HFFc6 (cell line): Measurements from ENCODE around the gene ARMS2. TPM values are rescaled to one million over a fixed set of nuclear protein-coding genes. Genes with fewer than 3 reads are reported as not detected.

Experiments
- DNase-seq: peaks from one replicate; pipeline ENCODE4 v3.0.0-alpha.2; 2018
- H3K27ac Mint-ChIP-seq: 2 replicates; pipeline ENCODE4 v1.8.0; 2020; ENCODE audit warnings: mild to moderate bottlenecking, mixed read lengths
- H3K27me3 Mint-ChIP-seq: 2 replicates; pipeline ENCODE4 v1.8.0; 2021; ENCODE audit warnings: mild to moderate bottlenecking, moderate library complexity, mixed read lengths; ENCODE audit not compliant: insufficient read depth
- H3K36me3 Mint-ChIP-seq: 2 replicates; pipeline ENCODE4 v1.8.0; 2021; ENCODE audit warnings: low read depth, mixed read lengths
- H3K4me1 Mint-ChIP-seq: 2 replicates; pipeline ENCODE4 v1.8.0; 2020; ENCODE audit warnings: low read depth, mixed read lengths
- H3K4me3 Mint-ChIP-seq: 2 replicates; pipeline ENCODE4 v1.8.0; 2020; ENCODE audit warnings: mild to moderate bottlenecking, moderate library complexity, mixed read lengths
- H3K9me3 Mint-ChIP-seq: 2 replicates; pipeline ENCODE4 v1.8.0; 2020; ENCODE audit warnings: mild to moderate bottlenecking, mixed read lengths
- CTCF ChIP-seq: fragments of 200-600 bp; sonication (generic); IDR thresholded peaks from 2 replicates; pipeline ENCODE4 v1.5.0; 2021; ENCODE audit warnings: antibody characterized with exemption, mild to moderate bottlenecking
- total RNA-seq, 6 experiments: library from RNA; stranded (reverse); fragmentation: NEBNext Ultra II Directional; extraction: Animal tissue kit (Norgen Biotek cat#: 25700); gene quantifications; 2 replicates in 1 of 6; 3 replicates in 5 of 6; pipeline ENCODE4 v1.2.3, GENCODE V29; 2021

The ARMS2 gene
- total RNA-seq, 6 experiments from 2014 or later = not detected

GRCh38 chr10:122424059-122424458, 30.4 kb upstream of the ARMS2 start:
- DNase-seq = no peak
- H3K27me3 Mint-ChIP-seq = peaks cover 4% of the 10 kb centered on the region; the same call in 1 of the 2 replicates
- H3K4me3 Mint-ChIP-seq = no peak overlapping the region
- peaks cover 10% of the 10 kb centered on the region; the same call in 1 of the 2 replicates for H3K36me3 Mint-ChIP-seq
- peaks cover 34% of the 10 kb centered on the region for H3K4me1 Mint-ChIP-seq
- no peaks in the 10 kb centered on the region for H3K9me3 Mint-ChIP-seq
- TF ChIP-seq CTCF = no peak
- H3K27ac Mint-ChIP-seq = no peak overlapping the region

GRCh38 chr10:122426829-122427228, 27.6 kb upstream of the ARMS2 start:
- H3K4me1 Mint-ChIP-seq = peaks cover 7% of the 10 kb centered on the region
- peaks cover 5% of the 10 kb centered on the region; the same call in 1 of the 2 replicates for H3K36me3 Mint-ChIP-seq
- no peak for DNase-seq
- 0 out of 2 replicates have a peak, but pooled peaks cover under 1% of the 10 kb centered on the region for H3K27me3 Mint-ChIP-seq
- no peaks in the 10 kb centered on the region for H3K9me3 Mint-ChIP-seq
- TF ChIP-seq CTCF = no peak
- no peak overlapping the region for H3K27ac Mint-ChIP-seq
- H3K4me3 Mint-ChIP-seq = no peak overlapping the region

- Mint-ChIP-seq H3K9me3 (no peaks in the 10 kb centered on the region), H3K4me1 (peaks cover 2% of the 10 kb centered on the region), H3K36me3 (peaks cover 5% of the 10 kb centered on the region; the same call in 1 of the 2 replicates), H3K27ac (no peak overlapping the region), H3K4me3 (no peak overlapping the region), H3K27me3 (no peaks in the 10 kb centered on the region)
- no peak for DNase-seq
- no peak for TF ChIP-seq CTCF
These were observed 27.2 kb upstream of the ARMS2 start for GRCh38 chr10:122427280-122427679.

- Mint-ChIP-seq H3K36me3 (no peaks in the 10 kb centered on the region), H3K9me3 (no peaks in the 10 kb centered on the region), H3K27me3 (peaks cover 4% of the 10 kb centered on the region; the same call in 1 of the 2 replicates), H3K4me1 (no peaks in the 10 kb centered on the region), H3K27ac (no peak overlapping the region), H3K4me3 (no peak overlapping the region)
- DNase-seq = peak; percentile 48
- TF ChIP-seq CTCF = peak; percentile 94
These were observed 19.1 kb upstream of the ARMS2 start for GRCh38 chr10:122435212-122435827.

GRCh38 chr10:122441961-122442360, 12.5 kb upstream of the ARMS2 start:
- no peak for TF ChIP-seq CTCF
- no peaks in the 10 kb centered on the region for H3K36me3 Mint-ChIP-seq
- DNase-seq = peak; percentile 58
- peak overlapping the region; percentile 6; the same call in 1 of the 2 replicates for H3K27ac Mint-ChIP-seq
- peak overlapping the region; percentile 7; the same call in 1 of the 2 replicates for H3K4me3 Mint-ChIP-seq
- H3K27me3 Mint-ChIP-seq = peaks cover 4% of the 10 kb centered on the region; the same call in 1 of the 2 replicates
- no peaks in the 10 kb centered on the region for H3K9me3 Mint-ChIP-seq
- peaks cover 15% of the 10 kb centered on the region for H3K4me1 Mint-ChIP-seq
